ENCODE measurements around the gene EEIG2. TPM values are rescaled to one million over a fixed set of nuclear protein-coding genes. Genes with fewer than 3 reads are reported as not detected.

EEIG2 gene
- total RNA-seq, 4 donors from 2014 or later = 0.41 to 3.6 (median 1.5) TPM

GRCh38 chr1:108601708-108602410, 42.0 kb downstream of the EEIG2 start:
- no peak overlapping the region for H3K27ac ChIP-seq
- H3K9me3 ChIP-seq = no peaks in the 10 kb centered on the region
- intact Hi-C loops (cut with DNase I; ENCODE audit: low total_unique reads) (loop anchor here (5.0 kb wide), 1 partner anchor 430 kb away; no protein-coding TSS in a partner anchor), in situ Hi-C loops (cut with MboI; ENCODE audit: low sequenced_read_pairs in 4 of 4) (no loop called here)
- DNase-seq (no peak), ATAC-seq (no peak)
- no peak overlapping the region for H3K4me3 ChIP-seq
- H3K27me3 ChIP-seq = no peaks in the 10 kb centered on the region
- TF ChIP-seq CTCF (IDR thresholded peaks at IDR 0.05 in 4 of 5, conservative IDR thresholded peaks at IDR 0.05 in 1 of 5) (no peak), POLR2A (IDR thresholded peaks at IDR 0.05) (no peak)
- peaks cover 8 to 10% of the 10 kb centered on the region in 2 donors for H3K4me1 ChIP-seq
- H3K36me3 ChIP-seq = no peaks in the 10 kb centered on the region

- Histone ChIP-seq H3K4me1 (peaks cover 3 to 5% of the 10 kb centered on the region in 2 donors), H3K4me3 (no peak overlapping the region), H3K27ac (no peak overlapping the region), H3K9me3 (no peaks in the 10 kb centered on the region), H3K27me3 (no peaks in the 10 kb centered on the region), H3K36me3 (no peaks in the 10 kb centered on the region)
- DNase-seq = no peak
- no peak for TF ChIP-seq POLR2A (IDR thresholded peaks at IDR 0.05)
- TF ChIP-seq CTCF (IDR thresholded peaks at IDR 0.05 in 4 of 5, conservative IDR thresholded peaks at IDR 0.05 in 1 of 5) = no peak
- in situ Hi-C loops (cut with MboI; ENCODE audit: low sequenced_read_pairs in 4 of 4) (no loop called here), intact Hi-C loops (cut with DNase I; ENCODE audit: low total_unique reads) (no loop called here)
- no peak for ATAC-seq
These were observed 45.7 kb downstream of the EEIG2 start for GRCh38 chr1:108605633-108606032.

GRCh38 chr1:108606478-108606877, 46.6 kb downstream of the EEIG2 start:
- TF ChIP-seq POLR2A (IDR thresholded peaks at IDR 0.05) (no peak), CTCF (IDR thresholded peaks at IDR 0.05 in 4 of 5, conservative IDR thresholded peaks at IDR 0.05 in 1 of 5) (no peak)
- H3K9me3 ChIP-seq = no peaks in the 10 kb centered on the region
- in situ Hi-C loops (cut with MboI; ENCODE audit: low sequenced_read_pairs in 4 of 4) = no loop called here
- H3K27ac ChIP-seq = no peak overlapping the region
- DNase-seq = no peak
- H3K4me3 ChIP-seq = no peak overlapping the region
- no peaks in the 10 kb centered on the region for H3K4me1 ChIP-seq
- no peaks in the 10 kb centered on the region for H3K36me3 ChIP-seq
- ATAC-seq = no peak
- H3K27me3 ChIP-seq = no peaks in the 10 kb centered on the region
- intact Hi-C loops (cut with DNase I; ENCODE audit: low total_unique reads) = no loop called here

- TF ChIP-seq POLR2A (IDR thresholded peaks at IDR 0.05) = no peak
- TF ChIP-seq CTCF (IDR thresholded peaks at IDR 0.05 in 4 of 5, conservative IDR thresholded peaks at IDR 0.05 in 1 of 5) = no peak
- no peak overlapping the region for H3K27ac ChIP-seq
- in situ Hi-C loops (cut with MboI; ENCODE audit: low sequenced_read_pairs in 4 of 4) (no loop called here), intact Hi-C loops (cut with DNase I; ENCODE audit: low total_unique reads) (no loop called here)
- H3K4me3 ChIP-seq = no peak overlapping the region
- H3K9me3 ChIP-seq = no peaks in the 10 kb centered on the region
- no peak for DNase-seq
- H3K4me1 ChIP-seq = no peaks in the 10 kb centered on the region
- H3K36me3 ChIP-seq = no peaks in the 10 kb centered on the region
- no peak for ATAC-seq
- H3K27me3 ChIP-seq = no peaks in the 10 kb centered on the region
These were observed 49.7 kb downstream of the EEIG2 start for GRCh38 chr1:108609483-108610049.

Other genes starting within 250 kb of the EEIG2 start
- not detected for gene NBPF6, start 109.8 kb upstream of the EEIG2 start, total RNA-seq
- gene HENMT1, start 101.0 kb downstream of the EEIG2 start, total RNA-seq = 1 to 10 TPM in 3 of 4 donors, under 1 TPM in 1; 0.51 to 3.5 (median 1.8) TPM
- gene PRPF38B, start 132.2 kb downstream of the EEIG2 start, total RNA-seq = 10 to 100 TPM; 13.8 to 17.1 (median 15.7) TPM
- gene FNDC7, start 152.8 kb downstream of the EEIG2 start, total RNA-seq = under 1 TPM in 1 of 4 donors, not detected in 3; 0.07 TPM
- gene STXBP3, start 186.6 kb downstream of the EEIG2 start, total RNA-seq = 10 to 100 TPM; 18.4 to 39.4 (median 24.3) TPM